Caco-2 (cell line): ENCODE results near the gene ARPC5. TPM values are rescaled to one million over a fixed set of nuclear protein-coding genes. Genes with fewer than 3 reads are reported as not detected.

Experiments
- BruUV-seq: library from RNA; stranded (reverse); fragments of 400-500 nt; replicated peaks from 2 replicates; lab custom pipeline; 2021; lab: Mats Ljungman, UMichigan
- CTCF ChIA-PET: fragments of 300-600 bp; sonication (Branson Sonifier 250); formaldehyde crosslinking; loops from one replicate; lab custom pipeline; 2022; ENCODE audit warnings: antibody characterized with exemption; lab: Charles Lee
- POLR2A ChIA-PET: fragments of 300-600 bp; sonication (Branson Sonifier 250); formaldehyde crosslinking; loops from one replicate; lab custom pipeline; 2022; ENCODE audit warnings: antibody characterized with exemption; lab: Charles Lee
- DNase-seq, 2 experiments: peaks; one replicate each; pipeline versions ENCODE4 v3.0.0 to v3.0.0-alpha.2; 2020 to 2022
- H3K27me3 ChIP-seq: replicated peaks from 2 replicates; pipeline ENCODE4 v1.6.0; 2011; ENCODE audit warnings: low read length; ENCODE audit not compliant: control insufficient read depth, insufficient read depth
- H3K36me3 ChIP-seq: 2 replicates; pipeline ENCODE4 v1.5.1; 2011; ENCODE audit warnings: low read length; ENCODE audit not compliant: control insufficient read depth, insufficient read depth
- H3K4me1 ChIP-seq: fragments of 250-450 bp; sonication (Bioruptor Pico); 2 replicates; pipeline ENCODE4 v1.5.1; 2020; ENCODE audit warnings: mild to moderate bottlenecking
- H3K4me3 ChIP-seq: 2 replicates; pipeline ENCODE4 v1.5.1; 2011; ENCODE audit warnings: low read depth, mild to moderate bottlenecking, control low read depth, low read length
- H3K9me3 ChIP-seq: fragments of 250-450 bp; sonication (Bioruptor Pico); 2 replicates; pipeline ENCODE4 v1.5.1; 2020; ENCODE audit warnings: mild to moderate bottlenecking, moderate library complexity
- H3K27ac Mint-ChIP-seq: one replicate; pipeline ENCODE4 v1.8.0; 2022; ENCODE audit warnings: mixed read lengths; ENCODE audit not compliant: unreplicated experiment
- H3K27me3 Mint-ChIP-seq: one replicate; pipeline ENCODE4 v1.8.0; 2022; ENCODE audit warnings: mixed read lengths; ENCODE audit not compliant: insufficient read depth, unreplicated experiment
- H3K36me3 Mint-ChIP-seq: one replicate; pipeline ENCODE4 v1.8.0; 2022; ENCODE audit warnings: mild to moderate bottlenecking, mixed read lengths; ENCODE audit not compliant: insufficient read depth, unreplicated experiment
- H3K4me1 Mint-ChIP-seq: one replicate; pipeline ENCODE4 v1.8.0; 2022; ENCODE audit warnings: low read depth, mixed read lengths; ENCODE audit not compliant: unreplicated experiment
- H3K4me3 Mint-ChIP-seq: one replicate; pipeline ENCODE4 v1.8.0; 2022; ENCODE audit warnings: mild to moderate bottlenecking, moderate library complexity, mixed read lengths; ENCODE audit not compliant: unreplicated experiment
- H3K9me3 Mint-ChIP-seq: one replicate; pipeline ENCODE4 v1.8.0; 2022; ENCODE audit warnings: mixed read lengths; ENCODE audit not compliant: unreplicated experiment
- intact Hi-C: fragments of 100-400 bp; cut with micrococcal nuclease; formaldehyde crosslinking; loops from one replicate; pipeline ENCODE4 v1.10.0; 2022; ENCODE audit not compliant: unreplicated experiment
- total RNA-seq: library from RNA; stranded (reverse); gene quantifications from 2 replicates; pipeline ENCODE4 v1.2.3, GENCODE V29; 2022
- TF ChIP-seq, protein P1 (sequence below), 2 experiments: fragments of 200-600 bp in 1 of 2; IDR thresholded peaks; 1 replicate in 1 of 2; 2 replicates in 1 of 2; pipeline versions ENCODE4 v1.5.1 to v1.8.0; 2011 to 2022; ENCODE audit warnings: antibody characterized with exemption in 1 of 2, control low read depth in 1 of 2, inconsistent platforms in 1 of 2, low read depth in 1 of 2, low read length in 1 of 2, mild to moderate bottlenecking in 1 of 2, moderate library complexity in 1 of 2; ENCODE audit not compliant: insufficient read depth in 1 of 2, severe bottlenecking in 1 of 2, unreplicated experiment in 1 of 2

Gene ARPC5
- total RNA-seq, 1 experiment from 2014 or later: 135 TPM

DNA sequence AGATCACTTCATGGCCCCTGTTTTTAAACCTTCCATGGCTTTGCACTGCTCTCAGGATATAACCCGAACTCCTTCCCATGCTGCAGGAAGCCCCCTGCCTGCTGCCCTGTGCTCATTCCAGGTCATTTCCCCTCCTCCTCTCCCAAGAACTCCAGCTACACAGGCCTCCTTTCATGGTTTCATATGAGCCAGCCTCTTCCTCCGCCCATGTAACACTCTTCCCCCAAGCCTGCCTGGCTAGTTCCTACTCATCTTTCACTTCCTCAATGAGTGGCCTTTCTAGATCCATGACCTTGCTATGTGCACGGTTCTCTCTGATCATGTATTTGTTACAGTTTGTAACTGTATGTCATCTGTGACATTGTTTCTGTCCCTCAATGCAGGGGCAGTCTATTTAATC, 42.2 kb downstream of the ARPC5 start:
- no peak overlapping the region for H3K4me3 Mint-ChIP-seq
- no peaks in the 10 kb centered on the region for H3K4me1 Mint-ChIP-seq
- H3K9me3 Mint-ChIP-seq: no peaks in the 10 kb centered on the region
- TF ChIP-seq, protein P1, sequence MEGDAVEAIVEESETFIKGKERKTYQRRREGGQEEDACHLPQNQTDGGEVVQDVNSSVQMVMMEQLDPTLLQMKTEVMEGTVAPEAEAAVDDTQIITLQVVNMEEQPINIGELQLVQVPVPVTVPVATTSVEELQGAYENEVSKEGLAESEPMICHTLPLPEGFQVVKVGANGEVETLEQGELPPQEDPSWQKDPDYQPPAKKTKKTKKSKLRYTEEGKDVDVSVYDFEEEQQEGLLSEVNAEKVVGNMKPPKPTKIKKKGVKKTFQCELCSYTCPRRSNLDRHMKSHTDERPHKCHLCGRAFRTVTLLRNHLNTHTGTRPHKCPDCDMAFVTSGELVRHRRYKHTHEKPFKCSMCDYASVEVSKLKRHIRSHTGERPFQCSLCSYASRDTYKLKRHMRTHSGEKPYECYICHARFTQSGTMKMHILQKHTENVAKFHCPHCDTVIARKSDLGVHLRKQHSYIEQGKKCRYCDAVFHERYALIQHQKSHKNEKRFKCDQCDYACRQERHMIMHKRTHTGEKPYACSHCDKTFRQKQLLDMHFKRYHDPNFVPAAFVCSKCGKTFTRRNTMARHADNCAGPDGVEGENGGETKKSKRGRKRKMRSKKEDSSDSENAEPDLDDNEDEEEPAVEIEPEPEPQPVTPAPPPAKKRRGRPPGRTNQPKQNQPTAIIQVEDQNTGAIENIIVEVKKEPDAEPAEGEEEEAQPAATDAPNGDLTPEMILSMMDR (IDR thresholded peaks at IDR 0.05; ENCODE audit: insufficient read depth in 1 of 2, low read depth in 1 of 2, low read length in 1 of 2, severe bottlenecking in 1 of 2, unreplicated experiment in 1 of 2): no peak
- Histone ChIP-seq H3K4me3 (no peak overlapping the region), H3K27me3 (no peaks in the 10 kb centered on the region), H3K36me3 (no peaks in the 10 kb centered on the region), H3K9me3 (no peaks in the 10 kb centered on the region), H3K4me1 (no peaks in the 10 kb centered on the region)
- no peaks in the 10 kb centered on the region for H3K27me3 Mint-ChIP-seq
- no peak overlapping the region for H3K27ac Mint-ChIP-seq
- no peaks in the 10 kb centered on the region for H3K36me3 Mint-ChIP-seq
- CTCF ChIA-PET: interaction anchor here (0.5 kb wide), 1 partner anchor 17 kb away, joined by 3 read pairs; no protein-coding TSS in a partner anchor
- DNase-seq: no peak
- POLR2A ChIA-PET: no interaction called here
- intact Hi-C loops: no loop called here
- BruUV-seq: no TSS peak

DNA sequence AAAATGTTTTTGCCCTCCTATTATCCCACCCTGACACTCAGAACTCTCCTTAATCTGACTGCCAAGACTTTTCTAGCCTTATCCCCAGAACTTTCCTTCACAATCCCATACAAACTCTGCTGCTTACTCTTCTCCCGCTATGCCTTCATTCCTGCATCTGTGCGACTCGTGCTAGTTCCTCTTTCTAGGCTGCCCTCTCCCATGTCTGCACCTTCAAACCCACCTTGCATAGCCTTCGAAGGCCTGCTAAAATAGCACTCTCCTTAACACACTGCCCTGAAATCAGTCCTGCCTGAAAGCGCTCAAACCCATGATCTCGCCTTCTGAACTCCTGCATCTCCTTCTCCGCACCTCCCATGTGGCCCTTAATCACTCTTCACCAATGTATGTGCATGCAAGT, 42.9 kb downstream of the ARPC5 start:
- ChIA-PET CTCF (interaction anchor here (0.5 to 0.6 kb wide), 2 partner anchors 17 to 53 kb away, joined by 3 to 4 read pairs; no protein-coding TSS in a partner anchor), POLR2A (no interaction called here)
- Histone ChIP-seq H3K4me3 (no peak overlapping the region), H3K36me3 (no peaks in the 10 kb centered on the region), H3K4me1 (no peaks in the 10 kb centered on the region), H3K9me3 (no peaks in the 10 kb centered on the region), H3K27me3 (no peaks in the 10 kb centered on the region)
- Mint-ChIP-seq H3K36me3 (no peaks in the 10 kb centered on the region), H3K9me3 (no peaks in the 10 kb centered on the region), H3K27me3 (no peaks in the 10 kb centered on the region), H3K27ac (no peak overlapping the region), H3K4me1 (no peaks in the 10 kb centered on the region), H3K4me3 (no peak overlapping the region)
- intact Hi-C loops: no loop called here
- TF ChIP-seq, protein P1 (IDR thresholded peaks at IDR 0.05; ENCODE audit: insufficient read depth in 1 of 2, low read depth in 1 of 2, low read length in 1 of 2, severe bottlenecking in 1 of 2, unreplicated experiment in 1 of 2): no peak
- DNase-seq: no peak
- no TSS peak for BruUV-seq

DNA sequence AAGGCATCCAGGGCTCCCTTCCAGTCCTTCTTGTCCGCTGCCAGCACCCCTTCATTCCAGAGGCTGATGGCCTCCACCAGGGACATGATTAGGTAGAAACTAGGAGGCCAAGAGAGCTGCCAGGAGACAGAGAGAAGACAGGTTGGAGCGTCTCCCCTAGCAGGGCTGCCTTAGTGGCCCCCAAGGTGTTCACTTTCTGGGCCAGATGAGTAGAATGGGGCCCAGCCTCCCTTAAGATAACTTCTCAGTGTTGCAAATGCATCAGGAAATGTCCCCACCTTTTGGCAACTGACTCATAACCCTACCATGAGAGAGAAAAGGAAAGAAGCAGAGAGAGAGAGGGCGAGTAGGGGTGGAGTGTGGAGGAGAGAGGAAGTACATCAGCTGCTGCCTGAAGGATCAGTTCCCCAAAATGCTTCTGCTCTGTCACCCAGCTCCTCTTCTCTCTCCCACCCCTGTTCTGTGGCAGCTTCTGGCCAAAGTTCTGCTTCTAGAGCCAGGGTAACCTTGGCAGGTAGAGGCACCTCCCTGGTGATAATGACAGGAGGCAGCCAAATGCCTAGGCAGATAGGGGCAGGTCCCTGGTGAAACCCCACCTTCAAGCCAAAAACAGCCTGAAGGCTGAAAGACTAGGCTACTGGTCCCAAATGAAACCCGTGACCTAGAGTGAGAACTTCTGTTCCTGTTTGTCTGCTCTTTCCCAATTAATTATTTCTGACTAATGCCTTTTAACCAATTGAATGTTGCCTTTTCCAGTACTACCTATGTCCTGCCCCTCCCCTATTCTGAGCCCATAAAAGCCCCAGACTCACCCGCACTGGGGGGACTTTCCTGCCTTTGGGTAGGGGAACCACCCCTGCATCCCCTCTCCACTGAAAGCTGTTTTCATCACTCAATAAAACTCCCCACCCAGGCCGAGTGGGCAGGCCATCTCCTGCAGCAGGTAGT, 45.1 kb downstream of the ARPC5 start, which contains the start of gene NCF2:
TSS of gene NCF2 (minus strand) at position 216 of the 948 bp plus-strand sequence. CDS start at position 86, 130 bp downstream.
- no peak for DNase-seq
- Histone ChIP-seq H3K36me3 (no peaks in the 10 kb centered on the region), H3K4me3 (no peak within 1 kb of the TSS), H3K9me3 (no peaks in the 10 kb centered on the region), H3K4me1 (no peaks in the 10 kb centered on the region), H3K27me3 (no peaks in the 10 kb centered on the region)
- Mint-ChIP-seq H3K4me3 (no peak within 1 kb of the TSS), H3K4me1 (no peaks in the 10 kb centered on the region), H3K27ac (no peak within 1 kb of the TSS), H3K27me3 (no peaks in the 10 kb centered on the region), H3K36me3 (no peaks in the 10 kb centered on the region), H3K9me3 (no peaks in the 10 kb centered on the region)
- intact Hi-C loops: no loop called here
- ChIA-PET CTCF (no interaction called here), POLR2A (no interaction called here)
- BruUV-seq: no TSS peak
- TF ChIP-seq, protein P1 (IDR thresholded peaks at IDR 0.05; ENCODE audit: insufficient read depth in 1 of 2, low read depth in 1 of 2, low read length in 1 of 2, severe bottlenecking in 1 of 2, unreplicated experiment in 1 of 2): no peak
